ENCODE results near the gene DSCAML1. TPM values are rescaled to one million over a fixed set of nuclear protein-coding genes. Genes with fewer than 3 reads are reported as not detected.

DSCAML1 gene
- total and polyA plus RNA-seq, 10 of the 15 experiments (the other 5 are each of a cell fraction or from before 2014, with no cell fraction given), result 0.03 to 0.18 (median 0.06) TPM; not detected in 1

DNA sequence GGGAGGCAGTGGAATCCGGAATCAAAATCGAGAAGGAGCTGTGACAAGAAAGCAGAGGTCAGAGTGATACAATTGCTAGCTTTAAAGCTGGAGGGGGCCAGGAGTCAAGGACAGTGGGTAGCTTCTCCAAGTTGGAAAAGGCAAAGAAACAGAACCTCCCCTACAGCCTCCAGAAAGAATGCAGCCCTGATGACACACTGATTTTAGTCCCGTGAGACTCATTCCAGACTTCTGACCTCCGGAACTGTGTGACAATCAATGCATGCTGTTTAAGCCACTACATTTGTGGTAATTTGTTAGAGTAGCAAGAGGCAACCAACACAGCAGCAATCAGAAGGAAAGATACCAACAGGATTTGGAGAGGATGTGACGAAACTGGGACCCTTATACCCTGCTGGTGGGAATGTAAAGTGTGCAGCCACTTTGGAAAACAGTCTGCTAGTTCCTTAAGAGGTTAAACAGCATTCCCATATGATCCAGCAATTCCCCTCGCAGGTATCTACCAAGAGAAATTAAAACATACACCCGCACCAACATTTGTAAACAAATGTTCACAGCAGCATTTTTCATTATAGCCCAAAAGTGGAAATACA, 66.7 kb downstream of the DSCAML1 start (continued):
- TF ChIP-seq, protein P1, sequence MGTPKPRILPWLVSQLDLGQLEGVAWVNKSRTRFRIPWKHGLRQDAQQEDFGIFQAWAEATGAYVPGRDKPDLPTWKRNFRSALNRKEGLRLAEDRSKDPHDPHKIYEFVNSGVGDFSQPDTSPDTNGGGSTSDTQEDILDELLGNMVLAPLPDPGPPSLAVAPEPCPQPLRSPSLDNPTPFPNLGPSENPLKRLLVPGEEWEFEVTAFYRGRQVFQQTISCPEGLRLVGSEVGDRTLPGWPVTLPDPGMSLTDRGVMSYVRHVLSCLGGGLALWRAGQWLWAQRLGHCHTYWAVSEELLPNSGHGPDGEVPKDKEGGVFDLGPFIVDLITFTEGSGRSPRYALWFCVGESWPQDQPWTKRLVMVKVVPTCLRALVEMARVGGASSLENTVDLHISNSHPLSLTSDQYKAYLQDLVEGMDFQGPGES (IDR thresholded peaks at IDR 0.05), result no peak

DNA sequence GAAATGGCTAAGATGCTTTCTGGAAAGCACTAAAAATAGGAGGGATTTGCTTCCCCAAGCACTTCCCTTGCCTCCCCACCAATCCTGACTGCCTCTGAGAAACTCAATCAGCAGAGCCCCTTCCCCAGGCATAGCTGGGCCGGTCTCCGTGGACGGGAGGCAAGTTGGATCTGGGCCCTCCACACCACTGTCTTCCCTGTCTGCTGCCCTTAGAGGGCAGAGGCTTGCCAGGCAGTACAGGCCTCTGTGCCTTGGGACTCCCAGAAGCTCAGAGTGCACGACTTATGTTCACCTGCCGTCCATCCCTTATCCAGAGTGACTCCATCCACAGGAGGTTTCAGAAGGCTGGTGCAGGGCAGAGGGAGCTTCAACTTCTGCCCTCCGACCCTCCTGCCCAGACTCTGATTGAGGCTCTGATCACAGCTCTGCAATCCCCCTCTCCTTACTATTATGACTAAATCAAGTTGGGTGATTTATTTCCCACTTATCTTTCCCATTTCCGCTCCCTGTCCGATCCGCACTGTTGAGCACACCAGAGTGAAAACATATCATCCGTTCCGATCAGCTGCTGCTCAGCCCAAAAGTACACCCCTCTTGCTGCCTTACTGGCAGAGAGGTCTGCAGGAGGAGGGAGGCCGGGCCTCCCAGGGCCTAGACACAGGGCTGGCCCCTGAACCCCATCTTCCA, 71.8 kb downstream of the DSCAML1 start:
- no peak for ATAC-seq
- Histone ChIP-seq H3K4me3 (no peak overlapping the region), H3K4me2 (ENCODE audit: control insufficient read depth, insufficient read depth) (no peak overlapping the region), H3K27ac (ENCODE audit: control insufficient read depth, insufficient read depth) (no peak overlapping the region), H3K36me3 (ENCODE audit: control insufficient read depth in 2 of 2, insufficient read depth in 2 of 2, low read length in 1 of 2) (no peaks in the 10 kb centered on the region), H4K20me1 (ENCODE audit: control insufficient read depth, insufficient read depth) (no peaks in the 10 kb centered on the region), H3K27me3 (replicated peaks in 1 of 2; ENCODE audit: control insufficient read depth in 2 of 2, insufficient read depth in 2 of 2, low read length in 1 of 2) (peaks cover 1 to 4% of the 10 kb centered on the region in 2 experiments; a peak in 3 of 4 replicates), H3K9me3 (replicated peaks; ENCODE audit: control insufficient read depth, insufficient read depth, low read length) (no peaks in the 10 kb centered on the region), H3K79me2 (ENCODE audit: control insufficient read depth, insufficient read depth, low read length) (no peaks in the 10 kb centered on the region), H3K4me1 (ENCODE audit: control insufficient read depth, insufficient read depth, low read length) (no peaks in the 10 kb centered on the region), H2AFZ (ENCODE audit: control insufficient read depth, low read depth, low read length) (no peak overlapping the region), H3K9ac (ENCODE audit: control insufficient read depth, insufficient read depth, low read length) (no peak overlapping the region)
- intact Hi-C loops (cut with micrococcal nuclease; ENCODE audit: unreplicated experiment) (no loop called here), in situ Hi-C loops (cut with MboI) (no loop called here)
- no peak for FAIRE-seq
- CTCF ChIA-PET, result no interaction called here
- POLR2A ChIA-PET, result no interaction called here
- BruUV-seq (replicated peaks), result no TSS peak
- SMC1A ChIA-PET (ENCODE audit: uncharacterized antibody, unreplicated experiment), result no interaction called here
- no peak for TF ChIP-seq ZNF207 (IDR thresholded peaks at IDR 0.05; ENCODE audit: borderline replicate concordance)
- no peak for TF ChIP-seq BRCA1 (IDR thresholded peaks at IDR 0.05; ENCODE audit: low read depth, low read length)
- TF ChIP-seq RELA (IDR thresholded peaks at IDR 0.05; ENCODE audit: borderline replicate concordance, partially characterized antibody), result no peak
- no peak for DNase-seq (ENCODE audit: low read depth, low spot score)
- 39% methylated on average over 11 of the region's 12 CpGs for WGBS (ENCODE audit: insufficient coverage, insufficient replicate concordance, low lambda C conversion rate, missing lambda C conversion rate)
- RAD21 ChIA-PET (ENCODE audit: unreplicated experiment), result no interaction called here

Data from GM12878 (cell line).